Esophagus squamous epithelium (tissue), 5 donors: ENCODE results near the gene PRM2. TPM values are rescaled to one million over a fixed set of nuclear protein-coding genes. Genes with fewer than 3 reads are reported as not detected.

Experiments used
- DNase-seq: peaks from one replicate; lab custom pipeline; 2025; lab: John Stamatoyannopoulos, UW
- H3K27ac ChIP-seq, 4 donors: fragments of 200-600 bp; sonication (generic); one replicate each; pipeline ENCODE4 v1.5.1; 2016 to 2019; ENCODE audit warnings: mild to moderate bottlenecking in 1 of 4
- H3K27me3 ChIP-seq, 4 donors: fragments of 200-600 bp; sonication (generic); 1 replicate in 3 of 4; 2 replicates in 1 of 4; pipeline versions ENCODE4 v1.5.1 to v1.6.0; 2017 to 2021; ENCODE audit warnings: antibody characterized with exemption in 1 of 4
- H3K36me3 ChIP-seq, 3 donors: fragments of 200-600 bp; sonication (generic); one replicate each; pipeline ENCODE4 v1.5.1; 2016 to 2019
- H3K4me1 ChIP-seq, 3 donors: fragments of 200-600 bp; sonication (generic); one replicate each; pipeline ENCODE4 v1.5.1; 2017 to 2019
- H3K4me3 ChIP-seq, 4 donors: fragments of 200-600 bp; sonication (generic); 1 replicate in 3 of 4; 2 replicates in 1 of 4; pipeline ENCODE4 v1.5.1; 2016 to 2019; ENCODE audit warnings: mild to moderate bottlenecking in 2 of 4, moderate library complexity in 1 of 4
- H3K9me3 ChIP-seq, 3 donors: fragments of 200-600 bp; sonication (generic); one replicate each; pipeline ENCODE4 v1.5.1; 2016 to 2019
- CTCF ChIP-seq, 6 experiments: fragments of 450-650 bp in 4 of 6; fragments of 200-600 bp in 2 of 6; sonication (generic) in 2 of 6; IDR thresholded peaks; one replicate each; pipeline ENCODE4 v1.5.1; 2016 to 2019; ENCODE audit warnings: antibody characterized with exemption in 6 of 6, mild to moderate bottlenecking in 4 of 6, moderate library complexity in 4 of 6
- POLR2A ChIP-seq, 4 donors: fragments of 450-650 bp; IDR thresholded peaks; one replicate each; pipeline ENCODE4 v1.6.1; 2017; ENCODE audit warnings: antibody characterized with exemption in 4 of 4, mild to moderate bottlenecking in 4 of 4, moderate library complexity in 3 of 4
- WGBS, 2 donors: methylation state at CpG; one replicate each; pipeline ENCODE4 v1.1.5; 2018; 5-methylcytosine and 5-hydroxymethylcytosine counted together
- intact Hi-C: fragments of 100-400 bp; cut with DNase I; formaldehyde crosslinking; loops from one replicate; pipeline ENCODE4 v1.15.0; 2022
- total RNA-seq, 4 donors: library from RNA; depleted of rRNA; stranded (reverse); fragments of >200 nt; gene quantifications; one replicate each; pipeline ENCODE4 v1.1.0, GENCODE V29; 2016
- donor health status: DM: yes; HTN: yes; CAD: no.

PRM2 gene
- total RNA-seq, 4 donors from 2014 or later = not detected

- WGBS, 2 donors = 47% methylated on average over 5 to 6 of the region's 13 CpGs
- H3K36me3 ChIP-seq = no peaks in the 10 kb centered on the region
- H3K27me3 ChIP-seq = no peaks in the 10 kb centered on the region
- intact Hi-C loops = no loop called here
- no peak overlapping the region for H3K27ac ChIP-seq
- peaks cover 0 to 16% (median 11%) of the 10 kb centered on the region in 3 donors for H3K4me1 ChIP-seq
- no peaks in the 10 kb centered on the region for H3K9me3 ChIP-seq
- DNase-seq = no peak
- TF ChIP-seq CTCF (IDR thresholded peaks at IDR 0.05) = no peak
- no peak for TF ChIP-seq POLR2A (IDR thresholded peaks at IDR 0.05)
- H3K4me3 ChIP-seq = no peak overlapping the region
Measured at GRCh38 chr16:11315510-11315909, 39.2 kb upstream of the PRM2 start.

GRCh38 chr16:11314309-11314894 lies 38.1 kb upstream of the PRM2 start:
- Histone ChIP-seq H3K4me3 (no peak overlapping the region), H3K4me1 (peaks cover 0 to 16% (median 11%) of the 10 kb centered on the region in 3 donors), H3K36me3 (no peaks in the 10 kb centered on the region), H3K9me3 (no peaks in the 10 kb centered on the region), H3K27ac (no peak overlapping the region), H3K27me3 (no peaks in the 10 kb centered on the region)
- TF ChIP-seq CTCF (IDR thresholded peaks at IDR 0.05) = no peak
- no peak for TF ChIP-seq POLR2A (IDR thresholded peaks at IDR 0.05)
- no peak for DNase-seq
- WGBS, 2 donors = 88 to 92% methylated on average over 1 to 5 of the region's 8 CpGs
- intact Hi-C loops = no loop called here

- WGBS, 2 donors = 68 to 94% methylated on average over 6 of the region's 9 CpGs
- H3K36me3 ChIP-seq = no peaks in the 10 kb centered on the region
Measured at GRCh38 chr16:11313493-11314308, 37.4 kb upstream of the PRM2 start.

GRCh38 chr16:11312718-11313492 lies 36.6 kb upstream of the PRM2 start:
- no peaks in the 10 kb centered on the region for H3K27me3 ChIP-seq
- TF ChIP-seq CTCF (IDR thresholded peaks at IDR 0.05) = no peak
- no peak for TF ChIP-seq POLR2A (IDR thresholded peaks at IDR 0.05)
- H3K9me3 ChIP-seq = no peaks in the 10 kb centered on the region
- H3K4me1 ChIP-seq = peaks cover 0 to 16% (median 11%) of the 10 kb centered on the region in 3 donors
- peak overlapping the region in 1 of 4 donors; percentile 23 for H3K4me3 ChIP-seq
- 49 to 58% methylated on average over 6 to 7 of the region's 8 CpGs for WGBS, 2 donors
- H3K27ac ChIP-seq = peak overlapping the region in 1 of 4 donors; percentile 5
- intact Hi-C loops = no loop called here
- H3K36me3 ChIP-seq = no peaks in the 10 kb centered on the region
- DNase-seq = no peak

More at GRCh38 chr16:11313493-11314308, 37.4 kb upstream of the PRM2 start:
- intact Hi-C loops = no loop called here
- DNase-seq = no peak
- Histone ChIP-seq H3K9me3 (no peaks in the 10 kb centered on the region), H3K27ac (no peak overlapping the region), H3K4me3 (no peak overlapping the region), H3K27me3 (no peaks in the 10 kb centered on the region), H3K4me1 (peaks cover 0 to 16% (median 11%) of the 10 kb centered on the region in 3 donors)
- TF ChIP-seq CTCF (IDR thresholded peaks at IDR 0.05) (no peak), POLR2A (IDR thresholded peaks at IDR 0.05) (no peak)
